ENCODE results near the gene HERPUD1. TPM values are rescaled to one million over a fixed set of nuclear protein-coding genes. Genes with fewer than 3 reads are reported as not detected.

Gene HERPUD1
- total and polyA plus RNA-seq, 2 of the 13 experiments (the other 11 are each of a cell fraction or from before 2014, with no cell fraction given): 96.2 to 323 TPM

DNA sequence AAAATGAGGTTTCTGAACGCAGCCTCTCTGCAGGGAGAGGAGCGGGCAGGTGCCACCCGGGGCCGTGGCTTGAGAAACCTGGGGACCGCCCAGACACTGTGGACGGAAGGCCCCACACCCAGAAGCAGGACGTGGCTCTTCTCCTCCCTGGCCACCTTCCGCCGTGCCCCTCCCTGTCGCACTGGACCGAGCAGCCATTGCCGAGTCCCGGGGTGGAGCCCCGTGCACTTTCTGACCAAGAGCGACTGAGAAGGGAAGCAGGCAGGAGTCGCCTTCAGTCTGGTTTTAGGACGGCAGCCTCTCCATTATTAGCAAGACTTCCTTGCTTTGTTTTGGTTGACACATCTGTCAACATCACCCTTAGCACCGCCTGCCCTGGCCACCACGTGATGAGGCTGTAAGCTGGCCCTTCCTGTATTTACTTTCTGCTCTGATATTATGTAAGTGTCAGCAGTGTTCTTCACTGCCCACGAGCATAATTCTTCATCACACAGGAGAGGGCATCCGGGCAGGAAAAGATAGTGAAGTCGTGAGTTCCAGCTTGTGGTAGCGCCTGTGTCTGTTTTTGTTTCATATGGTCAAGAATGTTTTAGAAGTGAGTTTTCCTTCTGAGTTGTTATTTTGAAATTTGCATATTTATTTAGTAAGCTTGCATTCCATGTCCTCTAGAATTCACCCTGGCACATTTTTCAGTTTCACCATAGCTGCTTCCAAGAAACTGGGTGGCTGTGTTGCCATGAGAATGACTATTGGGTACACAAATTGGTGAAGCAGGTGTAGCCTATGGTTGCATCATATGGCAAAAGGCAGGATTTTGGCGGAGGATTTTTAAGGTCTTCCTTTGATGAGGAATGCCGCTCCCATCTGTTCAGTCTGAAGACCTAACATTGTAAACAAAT lies 1.0 kb downstream of the HERPUD1 start (continued):
- TF ChIP-seq ZBTB20 (CRISPR knock-in tag; IDR thresholded peaks at IDR 0.05; ENCODE audit: borderline replicate concordance, low read depth): no peak
- TF ChIP-seq CC2D1A (CRISPR knock-in tag; IDR thresholded peaks at IDR 0.05): 0 out of 2 replicates have a peak, but pooled peaks have one; percentile 85
- TF ChIP-seq ZNF232 (CRISPR knock-in tag; IDR thresholded peaks at IDR 0.05; ENCODE audit: borderline replicate concordance): peak; percentile 71
- peak; percentile 78; the same call in 1 of the 2 replicates for TF ChIP-seq HNF1B (CRISPR knock-in tag; IDR thresholded peaks at IDR 0.05)
- no peak; the same call in 1 of the 2 replicates for TF ChIP-seq ZNF546 (CRISPR knock-in tag; conservative IDR thresholded peaks at IDR 0.05)
- TF ChIP-seq RXRA (CRISPR knock-in tag; IDR thresholded peaks at IDR 0.05): peak; percentile 43; the same call in 1 of the 2 replicates
- 0 out of 2 replicates have a peak, but pooled peaks have one; percentile 10 for TF ChIP-seq ZNF616 (CRISPR knock-in tag; IDR thresholded peaks at IDR 0.05; ENCODE audit: low read depth)
- TF ChIP-seq BORCS8-MEF2B (CRISPR knock-in tag; IDR thresholded peaks at IDR 0.05): peak; percentile 65; the same call in 1 of the 2 replicates
- TF ChIP-seq, protein P1, sequence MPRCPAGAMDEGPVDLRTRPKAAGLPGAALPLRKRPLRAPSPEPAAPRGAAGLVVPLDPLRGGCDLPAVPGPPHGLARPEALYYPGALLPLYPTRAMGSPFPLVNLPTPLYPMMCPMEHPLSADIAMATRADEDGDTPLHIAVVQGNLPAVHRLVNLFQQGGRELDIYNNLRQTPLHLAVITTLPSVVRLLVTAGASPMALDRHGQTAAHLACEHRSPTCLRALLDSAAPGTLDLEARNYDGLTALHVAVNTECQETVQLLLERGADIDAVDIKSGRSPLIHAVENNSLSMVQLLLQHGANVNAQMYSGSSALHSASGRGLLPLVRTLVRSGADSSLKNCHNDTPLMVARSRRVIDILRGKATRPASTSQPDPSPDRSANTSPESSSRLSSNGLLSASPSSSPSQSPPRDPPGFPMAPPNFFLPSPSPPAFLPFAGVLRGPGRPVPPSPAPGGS (CRISPR knock-in tag; IDR thresholded peaks at IDR 0.05): 0 out of 2 replicates have a peak, but pooled peaks have one; percentile 50
- TF ChIP-seq KLF13 (CRISPR knock-in tag; IDR thresholded peaks at IDR 0.05): no peak
- TF ChIP-seq POLR2A (IDR thresholded peaks at IDR 0.05; ENCODE audit: insufficient read depth in 1 of 2, low read depth in 2 of 2, low read length in 2 of 2): peak in 1 of 2 experiments; percentile 66; a peak in 3 of 4 replicates
- no peak; the same call in 1 of the 2 replicates for TF ChIP-seq ZNF552 (CRISPR knock-in tag; IDR thresholded peaks at IDR 0.05; ENCODE audit: borderline replicate concordance)
- no peak for TF ChIP-seq SP2 (CRISPR knock-in tag; IDR thresholded peaks at IDR 0.05)
- TF ChIP-seq, protein P2, sequence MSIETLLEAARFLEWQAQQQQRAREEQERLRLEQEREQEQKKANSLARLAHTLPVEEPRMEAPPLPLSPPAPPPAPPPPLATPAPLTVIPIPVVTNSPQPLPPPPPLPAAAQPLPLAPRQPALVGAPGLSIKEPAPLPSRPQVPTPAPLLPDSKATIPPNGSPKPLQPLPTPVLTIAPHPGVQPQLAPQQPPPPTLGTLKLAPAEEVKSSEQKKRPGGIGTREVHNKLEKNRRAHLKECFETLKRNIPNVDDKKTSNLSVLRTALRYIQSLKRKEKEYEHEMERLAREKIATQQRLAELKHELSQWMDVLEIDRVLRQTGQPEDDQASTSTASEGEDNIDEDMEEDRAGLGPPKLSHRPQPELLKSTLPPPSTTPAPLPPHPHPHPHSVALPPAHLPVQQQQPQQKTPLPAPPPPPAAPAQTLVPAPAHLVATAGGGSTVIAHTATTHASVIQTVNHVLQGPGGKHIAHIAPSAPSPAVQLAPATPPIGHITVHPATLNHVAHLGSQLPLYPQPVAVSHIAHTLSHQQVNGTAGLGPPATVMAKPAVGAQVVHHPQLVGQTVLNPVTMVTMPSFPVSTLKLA (IDR thresholded peaks at IDR 0.05): peak; percentile 97
- TF ChIP-seq, protein P3, sequence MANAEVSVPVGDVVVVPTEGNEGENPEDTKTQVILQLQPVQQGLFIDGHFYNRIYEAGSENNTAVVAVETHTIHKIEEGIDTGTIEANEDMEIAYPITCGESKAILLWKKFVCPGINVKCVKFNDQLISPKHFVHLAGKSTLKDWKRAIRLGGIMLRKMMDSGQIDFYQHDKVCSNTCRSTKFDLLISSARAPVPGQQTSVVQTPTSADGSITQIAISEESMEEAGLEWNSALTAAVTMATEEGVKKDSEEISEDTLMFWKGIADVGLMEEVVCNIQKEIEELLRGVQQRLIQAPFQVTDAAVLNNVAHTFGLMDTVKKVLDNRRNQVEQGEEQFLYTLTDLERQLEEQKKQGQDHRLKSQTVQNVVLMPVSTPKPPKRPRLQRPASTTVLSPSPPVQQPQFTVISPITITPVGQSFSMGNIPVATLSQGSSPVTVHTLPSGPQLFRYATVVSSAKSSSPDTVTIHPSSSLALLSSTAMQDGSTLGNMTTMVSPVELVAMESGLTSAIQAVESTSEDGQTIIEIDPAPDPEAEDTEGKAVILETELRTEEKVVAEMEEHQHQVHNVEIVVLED (CRISPR knock-in tag; IDR thresholded peaks at IDR 0.05; ENCODE audit: borderline replicate concordance): peak; percentile 31; the same call in 1 of the 2 replicates
- TF ChIP-seq, protein P4, sequence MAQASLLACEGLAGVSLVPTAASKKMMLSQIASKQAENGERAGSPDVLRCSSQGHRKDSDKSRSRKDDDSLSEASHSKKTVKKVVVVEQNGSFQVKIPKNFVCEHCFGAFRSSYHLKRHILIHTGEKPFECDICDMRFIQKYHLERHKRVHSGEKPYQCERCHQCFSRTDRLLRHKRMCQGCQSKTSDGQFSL (CRISPR knock-in tag; IDR thresholded peaks at IDR 0.05): no peak
- TF ChIP-seq, protein P5, sequence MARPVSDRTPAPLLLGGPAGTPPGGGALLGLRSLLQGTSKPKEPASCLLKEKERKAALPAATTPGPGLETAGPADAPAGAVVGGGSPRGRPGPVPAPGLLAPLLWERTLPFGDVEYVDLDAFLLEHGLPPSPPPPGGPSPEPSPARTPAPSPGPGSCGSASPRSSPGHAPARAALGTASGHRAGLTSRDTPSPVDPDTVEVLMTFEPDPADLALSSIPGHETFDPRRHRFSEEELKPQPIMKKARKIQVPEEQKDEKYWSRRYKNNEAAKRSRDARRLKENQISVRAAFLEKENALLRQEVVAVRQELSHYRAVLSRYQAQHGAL (CRISPR knock-in tag; IDR thresholded peaks at IDR 0.05; ENCODE audit: not compliant biosample characterization): peak; percentile 2
- no peak for TF ChIP-seq ISX (CRISPR knock-in tag; conservative IDR thresholded peaks at IDR 0.05)
- TF ChIP-seq MAZ (IDR thresholded peaks at IDR 0.05; ENCODE audit: borderline replicate concordance, low read depth, low read length): no peak
- TF ChIP-seq MAZ (CRISPR knock-in tag; IDR thresholded peaks at IDR 0.05; ENCODE audit: low read depth): peak; percentile 45; the same call in 1 of the 2 replicates
- TF ChIP-seq CCAR2 (optimal IDR thresholded peaks at IDR 0.05; ENCODE audit: low read depth, low read length): no peak
